ENCODE data around the gene TMEM198. TPM values are rescaled to one million over a fixed set of nuclear protein-coding genes. Genes with fewer than 3 reads are reported as not detected.

The TMEM198 gene
- total and polyA plus RNA-seq, 2 of the 4 experiments (the other 2 are of a cell fraction) = 0.18 to 2.2 TPM

- no peaks in the 10 kb centered on the region for H3K9me3 ChIP-seq (ENCODE audit: control insufficient read depth, insufficient read depth, low read length)
- intact Hi-C loops (cut with micrococcal nuclease) = no loop called here
- peak overlapping the region; percentile 94 for H3K4me2 ChIP-seq (ENCODE audit: low read depth, low read length)
- in situ Hi-C loops (cut with MboI; ENCODE audit: low sequenced_read_pairs) = no loop called here
- no peak overlapping the region for H3K18ac ChIP-seq (ENCODE audit: low read depth, low read length)
- H2AK5ac ChIP-seq (ENCODE audit: low read depth, low read length) = no peak overlapping the region
- no peaks in the 10 kb centered on the region for H3K79me1 ChIP-seq (ENCODE audit: low read depth in 1 of 2, low read length in 2 of 2)
- no peaks in the 10 kb centered on the region; the same call in 1 of the 2 replicates for H4K20me1 ChIP-seq (ENCODE audit: insufficient read depth, low read length)
- dilution Hi-C loops (cut with HindIII; ENCODE audit: low sequenced_read_pairs, unreplicated experiment) = no loop called here
- TF ChIP-seq MAZ (IDR thresholded peaks at IDR 0.05; ENCODE audit: borderline replicate concordance, low read depth, low read length) = peak; percentile 60; the same call in 1 of the 2 replicates
- TF ChIP-seq MXI1 (IDR thresholded peaks at IDR 0.05; ENCODE audit: borderline replicate concordance, low read depth, low read length) = peak; percentile 68; the same call in 1 of the 2 replicates
- TF ChIP-seq CHD1 (IDR thresholded peaks at IDR 0.05; ENCODE audit: low read depth, low read length) = no peak
- peak; percentile 66 for TF ChIP-seq USF2 (IDR thresholded peaks at IDR 0.05; ENCODE audit: low read depth, low read length)
- no peaks in the 10 kb centered on the region for H3K36me3 ChIP-seq (ENCODE audit: control insufficient read depth, insufficient read depth, low read length)
- H3K4ac ChIP-seq (ENCODE audit: low read depth, low read length) = peak overlapping the region; percentile 25; the same call in 1 of the 2 replicates
- no peak overlapping the region for H2BK5ac ChIP-seq (ENCODE audit: low read depth, low read length, poor library complexity, severe bottlenecking)
- H3K27me3 ChIP-seq (ENCODE audit: control insufficient read depth, insufficient read depth, low read length) = no peaks in the 10 kb centered on the region
- BruUV-seq (replicated peaks) = no TSS peak
- H4K91ac ChIP-seq (ENCODE audit: insufficient read depth, low read depth, low read length) = no peak overlapping the region
- no peak overlapping the region; the same call in 1 of the 2 replicates for H3K14ac ChIP-seq (replicated peaks; ENCODE audit: low read depth, low read length)
- peak overlapping the region; percentile 29; the same call in 1 of the 2 replicates for H3K9ac ChIP-seq (ENCODE audit: low read depth, low read length)
- no peaks in the 10 kb centered on the region for H3K9me1 ChIP-seq (ENCODE audit: insufficient read depth, low read length)
- H3K27ac ChIP-seq (ENCODE audit: insufficient read depth, low read length) = no peak overlapping the region; the same call in 1 of the 2 replicates
- H2AK9ac ChIP-seq (replicated peaks; ENCODE audit: low read depth, low read length, poor library complexity) = peak overlapping the region; percentile 89
- ChIA-PET CTCF (interaction anchor here (1.1 to 1.2 kb wide), 2 partner anchors 8 to 22 kb away, joined by 3 read pairs; no protein-coding TSS in a partner anchor), POLR2A (ENCODE audit: unreplicated experiment) (no interaction called here)
- H2AFZ ChIP-seq (replicated peaks; ENCODE audit: low read length, poor library complexity) = peak overlapping the region; percentile 98
- no peak overlapping the region for H4K5ac ChIP-seq (ENCODE audit: low read depth, low read length)
- peak overlapping the region; percentile 79 for H3K4me3 ChIP-seq (ENCODE audit: insufficient read depth, low read depth, low read length)
- ATAC-seq (ENCODE audit: low read depth) = peak; percentile 20
- no peak overlapping the region for H2BK15ac ChIP-seq (ENCODE audit: low read depth, low read length)
- H3K56ac ChIP-seq (ENCODE audit: extremely low read depth, insufficient read depth, low read length) = no peak overlapping the region
- H2BK120ac ChIP-seq (ENCODE audit: low read depth, low read length) = 0 out of 2 replicates have a peak overlapping the region, but pooled peaks have one; percentile 39
- peaks cover 8% of the 10 kb centered on the region; the same call in 1 of the 2 replicates for H3K4me1 ChIP-seq (ENCODE audit: control insufficient read depth, insufficient read depth, low read length)
- H4K8ac ChIP-seq (ENCODE audit: low read depth in 2 of 2, low read length in 2 of 2) = peak overlapping the region in 1 of 2 experiments; percentile 64; a peak in 2 of 4 replicates
- DNase-seq = peak; percentile 49
- 5% methylated on average over 8 of the region's 54 CpGs; no CpG with 5 or more reads in 1 of the 2 experiments for WGBS, 2 experiments (ENCODE audit: extremely low coverage in 2 of 2, insufficient read length in 1 of 2)
- H2BK20ac ChIP-seq (ENCODE audit: low read depth, low read length) = no peak overlapping the region
- peak overlapping the region; percentile 25; the same call in 1 of the 2 replicates for H3K23ac ChIP-seq (ENCODE audit: low read depth, low read length)
These were observed 7.9 kb downstream of the TMEM198 start for GRCh38 chr2:219551441-219552381.

Data from IMR-90 (cell line).